ENCODE measurements around the gene SPPL2C. TPM values are rescaled to one million over a fixed set of nuclear protein-coding genes. Genes with fewer than 3 reads are reported as not detected.

The SPPL2C gene
- total RNA-seq, 2 experiments from 2014 or later, result not detected

GRCh38 chr17:45868276-45868675, 23.6 kb downstream of the SPPL2C start:
- TF ChIP-seq CTCF (conservative IDR thresholded peaks at IDR 0.05; ENCODE audit: low read length) (no peak), EZH2phosphoT487 (IDR thresholded peaks at IDR 0.05; ENCODE audit: borderline replicate concordance, low read depth, low read length) (no peak)
- DNase-seq (ENCODE audit: low spot score), result no peak
- H3K27ac ChIP-seq (ENCODE audit: low read depth, low read length, poor library complexity, severe bottlenecking), result no peak overlapping the region
- H2AFZ ChIP-seq (ENCODE audit: low read length), result no peak overlapping the region
- H3K9me2 ChIP-seq (ENCODE audit: insufficient read depth, low read length), result no peaks in the 10 kb centered on the region
- no peaks in the 10 kb centered on the region for H4K20me1 ChIP-seq (ENCODE audit: insufficient read depth, low read length)
- no peaks in the 10 kb centered on the region for H3K9me3 ChIP-seq (ENCODE audit: low read length)
- H3K4me2 ChIP-seq (ENCODE audit: low read length), result no peak overlapping the region
- no TSS peak for BruUV-seq (replicated peaks)
- CTCF ChIA-PET (ENCODE audit: unreplicated experiment), result no interaction called here
- no peak overlapping the region for H3K4me3 ChIP-seq (ENCODE audit: low read depth, low read length, poor library complexity, severe bottlenecking)
- POLR2A ChIA-PET, result no interaction called here
- intact Hi-C loops (cut with micrococcal nuclease; ENCODE audit: unreplicated experiment), result no loop called here
- H3K4me1 ChIP-seq (ENCODE audit: insufficient read depth, low read length, poor library complexity, severe bottlenecking), result no peaks in the 10 kb centered on the region
- H3K36me3 ChIP-seq (ENCODE audit: insufficient read depth, low read length), result no peaks in the 10 kb centered on the region
- H3K79me2 ChIP-seq (ENCODE audit: insufficient read depth, low read depth, low read length), result no peaks in the 10 kb centered on the region

- ChIA-PET CTCF (ENCODE audit: unreplicated experiment) (no interaction called here), POLR2A (no interaction called here)
- Histone ChIP-seq H3K9me3 (ENCODE audit: low read length) (no peaks in the 10 kb centered on the region), H3K4me2 (ENCODE audit: low read length) (no peak overlapping the region), H3K4me3 (ENCODE audit: low read depth, low read length, poor library complexity, severe bottlenecking) (no peak overlapping the region), H3K79me2 (ENCODE audit: insufficient read depth, low read depth, low read length) (no peaks in the 10 kb centered on the region), H3K36me3 (ENCODE audit: insufficient read depth, low read length) (no peaks in the 10 kb centered on the region), H3K4me1 (ENCODE audit: insufficient read depth, low read length, poor library complexity, severe bottlenecking) (no peaks in the 10 kb centered on the region), H2AFZ (ENCODE audit: low read length) (no peak overlapping the region), H3K9me2 (ENCODE audit: insufficient read depth, low read length) (no peaks in the 10 kb centered on the region), H4K20me1 (ENCODE audit: insufficient read depth, low read length) (no peaks in the 10 kb centered on the region), H3K27ac (ENCODE audit: low read depth, low read length, poor library complexity, severe bottlenecking) (no peak overlapping the region)
- TF ChIP-seq CTCF (conservative IDR thresholded peaks at IDR 0.05; ENCODE audit: low read length), result no peak
- TF ChIP-seq EZH2phosphoT487 (IDR thresholded peaks at IDR 0.05; ENCODE audit: borderline replicate concordance, low read depth, low read length), result no peak
- intact Hi-C loops (cut with micrococcal nuclease; ENCODE audit: unreplicated experiment), result no loop called here
- DNase-seq (ENCODE audit: low spot score), result no peak
- no TSS peak for BruUV-seq (replicated peaks)
Observed at GRCh38 chr17:45869676-45870341, 25.1 kb downstream of the SPPL2C start.

GRCh38 chr17:45870342-45870974, 25.8 kb downstream of the SPPL2C start:
- Histone ChIP-seq H3K9me2 (ENCODE audit: insufficient read depth, low read length) (no peaks in the 10 kb centered on the region), H3K4me1 (ENCODE audit: insufficient read depth, low read length, poor library complexity, severe bottlenecking) (no peaks in the 10 kb centered on the region), H3K36me3 (ENCODE audit: insufficient read depth, low read length) (no peaks in the 10 kb centered on the region), H3K4me3 (ENCODE audit: low read depth, low read length, poor library complexity, severe bottlenecking) (no peak overlapping the region), H2AFZ (ENCODE audit: low read length) (no peak overlapping the region), H3K9me3 (ENCODE audit: low read length) (no peaks in the 10 kb centered on the region), H3K79me2 (ENCODE audit: insufficient read depth, low read depth, low read length) (no peaks in the 10 kb centered on the region), H4K20me1 (ENCODE audit: insufficient read depth, low read length) (no peaks in the 10 kb centered on the region), H3K27ac (ENCODE audit: low read depth, low read length, poor library complexity, severe bottlenecking) (no peak overlapping the region), H3K4me2 (ENCODE audit: low read length) (no peak overlapping the region)
- TF ChIP-seq EZH2phosphoT487 (IDR thresholded peaks at IDR 0.05; ENCODE audit: borderline replicate concordance, low read depth, low read length) (no peak), CTCF (conservative IDR thresholded peaks at IDR 0.05; ENCODE audit: low read length) (no peak)
- POLR2A ChIA-PET, result no interaction called here
- BruUV-seq (replicated peaks), result no TSS peak
- CTCF ChIA-PET (ENCODE audit: unreplicated experiment), result no interaction called here
- intact Hi-C loops (cut with micrococcal nuclease; ENCODE audit: unreplicated experiment), result no loop called here
- DNase-seq (ENCODE audit: low spot score), result no peak
